HEK293T (cell line): ENCODE results near the gene M1AP.

Experiments
- CTCF ChIA-PET: fragments of 350-600 bp; formaldehyde crosslinking; extraction: SDS; loops from one replicate; lab custom pipeline; 2021; ENCODE audit warnings: antibody characterized with exemption, inconsistent platforms; lab: Yijun Ruan, JAX
- POLR2A ChIA-PET: fragments of 350-600 bp; formaldehyde crosslinking; extraction: SDS; loops from one replicate; lab custom pipeline; 2020; ENCODE audit warnings: antibody characterized with exemption, inconsistent platforms; lab: Yijun Ruan, JAX
- DNase-seq: peaks from one replicate; pipeline ENCODE4 v3.0.0; 2012; ENCODE audit warnings: mixed read lengths; ENCODE audit errors: extremely low spot score
- ARNT ChIP-seq: fragments of 450-650 bp; IDR thresholded peaks from 2 replicates; pipeline ENCODE4 v1.6.1; 2017; ENCODE audit warnings: mild to moderate bottlenecking
- BHLHE40 ChIP-seq: fragments of 450-650 bp; IDR thresholded peaks from 2 replicates; pipeline ENCODE4 v1.6.1; 2016; ENCODE audit warnings: mild to moderate bottlenecking, moderate library complexity, borderline replicate concordance
- CTBP1 ChIP-seq: fragments of 450-650 bp; IDR thresholded peaks from 2 replicates; pipeline ENCODE4 v1.6.1; 2016; ENCODE audit warnings: borderline replicate concordance
- ELF4 ChIP-seq: fragments of 450-650 bp; IDR thresholded peaks from 2 replicates; pipeline ENCODE4 v1.6.1; 2017; ENCODE audit warnings: antibody characterized with exemption
- FOXA1 ChIP-seq: fragments of 450-650 bp; IDR thresholded peaks from 2 replicates; pipeline ENCODE4 v1.6.1; 2016; ENCODE audit warnings: mild to moderate bottlenecking
- FOXK2 ChIP-seq: fragments of 450-650 bp; IDR thresholded peaks from 2 replicates; pipeline ENCODE4 v1.6.1; 2016; ENCODE audit warnings: mild to moderate bottlenecking
- FOXM1 ChIP-seq: fragments of 450-650 bp; IDR thresholded peaks from 2 replicates; pipeline ENCODE4 v1.6.1; 2017; ENCODE audit warnings: mild to moderate bottlenecking, borderline replicate concordance
- HDGF ChIP-seq: fragments of 450-650 bp; IDR thresholded peaks from 2 replicates; pipeline ENCODE4 v1.6.1; 2017; ENCODE audit warnings: antibody characterized with exemption, borderline replicate concordance
- L3MBTL2 ChIP-seq: fragments of 450-650 bp; conservative IDR thresholded peaks from 2 replicates; pipeline ENCODE4 v1.6.1; 2016; ENCODE audit warnings: mild to moderate bottlenecking
- LEF1 ChIP-seq: fragments of 450-650 bp; IDR thresholded peaks from 2 replicates; pipeline ENCODE4 v1.6.1; 2017; ENCODE audit warnings: mild to moderate bottlenecking, borderline replicate concordance
- NFRKB ChIP-seq: fragments of 450-650 bp; IDR thresholded peaks from 2 replicates; pipeline ENCODE4 v1.6.1; 2016; ENCODE audit warnings: mild to moderate bottlenecking, moderate library complexity
- SP1 ChIP-seq: fragments of 450-650 bp; IDR thresholded peaks from 2 replicates; pipeline ENCODE4 v1.6.1; 2017
- SUZ12 ChIP-seq: fragments of 450-650 bp; IDR thresholded peaks from 2 replicates; pipeline ENCODE4 v1.6.1; 2016; ENCODE audit warnings: mild to moderate bottlenecking
- TARDBP ChIP-seq: fragments of 450-650 bp; IDR thresholded peaks from 2 replicates; pipeline ENCODE4 v1.6.1; 2016
- ZNF384 ChIP-seq: fragments of 450-650 bp; IDR thresholded peaks from 2 replicates; pipeline ENCODE4 v1.6.1; 2016
- TF ChIP-seq, protein P1 (sequence below): fragments of 450-650 bp; IDR thresholded peaks from 2 replicates; pipeline ENCODE4 v1.6.1; 2016

M1AP gene

DNA sequence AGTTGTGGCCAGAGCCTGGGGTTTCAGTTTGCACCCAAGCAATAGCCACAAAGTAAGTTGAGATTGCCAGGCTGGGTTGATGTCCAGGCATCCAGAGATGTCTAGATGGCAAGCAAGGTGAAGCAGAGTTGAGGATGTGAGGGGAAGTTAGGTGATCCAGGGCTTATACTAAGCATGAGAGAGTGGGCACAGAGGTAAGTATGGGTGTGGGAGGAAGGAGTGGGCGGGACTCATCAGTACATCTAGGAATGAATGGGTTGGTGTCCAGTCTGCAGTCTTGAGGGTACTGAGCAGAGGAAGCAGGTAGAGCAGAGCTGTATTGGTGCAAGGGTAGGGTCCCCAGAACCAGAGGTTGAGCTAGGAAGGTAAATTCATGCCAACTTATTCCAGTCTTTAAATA is 7.4 kb upstream of the M1AP start:
- TF ChIP-seq FOXA1 (no peak), ZNF384 (no peak), ELF4 (no peak)
- DNase-seq = no peak
- CTCF ChIA-PET = no interaction called here
- POLR2A ChIA-PET = no interaction called here

DNA sequence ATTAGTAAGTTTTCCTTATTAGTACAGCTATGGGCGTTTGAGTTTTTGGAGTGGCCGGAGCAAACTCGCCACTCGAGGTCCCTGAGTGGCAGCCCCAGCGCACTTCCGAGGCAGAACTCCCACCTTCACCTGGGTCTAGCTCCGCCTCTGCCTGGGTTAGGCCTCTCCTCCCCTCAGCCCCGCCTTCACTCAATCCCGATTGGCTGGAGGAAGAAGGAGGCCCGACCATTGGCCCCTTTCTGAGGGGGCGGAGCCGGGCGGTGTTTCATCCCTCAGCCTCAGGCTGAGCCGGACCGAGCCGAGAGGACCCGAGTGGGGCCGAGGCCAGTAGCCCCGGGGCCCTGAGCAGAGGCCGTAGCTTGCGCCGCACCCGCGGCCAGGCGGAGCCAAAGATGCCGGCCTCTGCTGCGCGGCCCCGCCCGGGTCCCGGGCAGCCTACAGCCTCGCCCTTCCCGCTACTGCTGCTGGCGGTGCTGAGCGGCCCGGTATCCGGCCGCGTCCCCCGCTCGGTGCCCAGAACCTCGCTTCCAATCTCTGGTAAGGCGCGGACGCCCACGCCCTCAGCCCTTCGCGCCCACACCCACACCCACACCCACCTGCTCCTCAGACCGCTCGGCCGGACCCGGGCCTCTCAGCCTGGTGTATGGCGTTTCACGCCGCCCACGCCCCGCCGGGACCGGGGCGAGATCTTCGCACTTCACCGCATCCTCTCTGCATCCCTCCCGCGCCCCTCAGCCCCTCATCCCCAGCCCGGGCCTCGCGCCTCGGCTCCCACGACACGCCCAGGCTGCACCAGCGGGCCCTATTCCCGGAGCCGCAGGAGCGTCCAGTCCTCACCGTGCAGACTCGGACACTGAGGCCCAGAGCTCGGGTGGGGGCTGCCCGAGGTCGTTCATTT is 6.1 kb upstream of the M1AP start, which contains the start of gene SEMA4F:
SEMA4F (plus strand) TSS at position 263 of the 898 bp plus-strand sequence; CDS start at position 393, 130 bp downstream.
- DNase-seq = peak; percentile 99
- ChIA-PET POLR2A (interaction anchor here (0.6 to 1.1 kb wide), 7 partner anchors 8 to 182 kb away, joined by 3 to 7 read pairs (median 3); partner anchors contain the start of gene MRPL53), CTCF (no interaction called here)
- TF ChIP-seq L3MBTL2 = peak; percentile 88
- TF ChIP-seq, protein P1, sequence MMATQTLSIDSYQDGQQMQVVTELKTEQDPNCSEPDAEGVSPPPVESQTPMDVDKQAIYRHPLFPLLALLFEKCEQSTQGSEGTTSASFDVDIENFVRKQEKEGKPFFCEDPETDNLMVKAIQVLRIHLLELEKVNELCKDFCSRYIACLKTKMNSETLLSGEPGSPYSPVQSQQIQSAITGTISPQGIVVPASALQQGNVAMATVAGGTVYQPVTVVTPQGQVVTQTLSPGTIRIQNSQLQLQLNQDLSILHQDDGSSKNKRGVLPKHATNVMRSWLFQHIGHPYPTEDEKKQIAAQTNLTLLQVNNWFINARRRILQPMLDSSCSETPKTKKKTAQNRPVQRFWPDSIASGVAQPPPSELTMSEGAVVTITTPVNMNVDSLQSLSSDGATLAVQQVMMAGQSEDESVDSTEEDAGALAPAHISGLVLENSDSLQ = peak; percentile 93
- no peak for TF ChIP-seq TARDBP

- CTCF ChIA-PET = no interaction called here
- POLR2A ChIA-PET = interaction anchor here (0.8 to 1.1 kb wide), 6 partner anchors 8 to 181 kb away, joined by 3 to 7 read pairs (median 3); partner anchors contain the start of gene MRPL53
- TF ChIP-seq L3MBTL2 = peak; percentile 68
- no peak for TF ChIP-seq ZNF384
- no peak for DNase-seq
Observed at GRCh38 chr2:74653589-74653984, 5.5 kb upstream of the M1AP start.

DNA sequence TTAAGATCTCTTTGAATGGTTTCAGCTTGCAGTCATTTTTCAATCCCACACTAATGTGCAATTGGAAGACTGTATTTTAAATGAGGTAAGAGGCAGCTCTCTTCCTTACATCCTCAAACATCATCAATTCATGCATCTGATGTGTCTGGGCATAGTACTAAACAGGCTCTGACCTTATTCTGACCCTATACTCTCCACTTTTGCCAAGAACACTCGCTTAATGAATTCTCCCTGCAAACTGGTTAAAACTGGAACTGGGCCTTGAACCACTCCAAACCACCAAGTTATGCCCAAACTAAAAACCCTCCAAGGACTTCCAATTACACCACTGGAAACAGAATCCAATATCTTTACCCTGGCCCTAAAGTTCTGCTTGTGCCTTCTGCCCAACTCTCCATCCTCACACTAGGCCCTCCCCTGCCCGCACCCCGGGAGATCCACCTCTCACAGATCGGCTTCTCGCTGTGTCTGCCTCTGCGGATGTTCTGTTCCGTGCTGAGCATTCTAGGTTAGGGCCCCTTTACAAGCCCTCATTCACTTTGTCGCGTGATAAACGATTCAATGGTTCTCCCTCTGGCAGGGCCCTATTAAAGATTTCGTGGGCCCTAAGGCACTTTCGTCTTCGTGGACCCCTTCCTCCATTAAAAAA is 1.2 kb downstream of the M1AP start:
- DNase-seq = no peak
- TF ChIP-seq FOXK2 (no peak), HDGF (no peak), BHLHE40 (no peak), CTBP1 (no peak), L3MBTL2 (no peak)
- ChIA-PET CTCF (no interaction called here), POLR2A (no interaction called here)

DNA sequence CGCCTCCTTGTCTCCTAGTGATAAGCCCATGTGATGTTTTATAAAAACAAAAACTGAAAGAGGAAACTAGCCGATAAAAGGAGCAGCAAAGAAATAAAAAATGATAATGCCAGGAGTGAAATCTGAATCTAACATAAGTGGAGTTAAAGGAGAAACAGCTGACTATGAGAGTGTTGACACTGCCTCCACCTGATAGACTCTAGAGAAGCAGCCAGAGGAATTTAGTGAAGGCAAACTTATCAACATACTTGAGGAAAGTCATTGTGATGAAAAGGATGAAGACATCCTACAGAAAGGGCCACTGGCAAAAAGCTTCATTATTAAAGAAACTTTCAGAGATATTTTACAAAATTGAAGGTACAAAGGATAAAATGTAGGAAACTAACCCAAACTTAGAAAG is 1.9 kb downstream of the M1AP start:
- DNase-seq = no peak
- CTCF ChIA-PET = no interaction called here
- POLR2A ChIA-PET = interaction anchor here (1.4 kb wide), 1 partner anchor 8 kb away, joined by 7 read pairs; the partner anchor contains the start of gene SEMA4F
- TF ChIP-seq ELF4 = no peak
- TF ChIP-seq SUZ12 = no peak
- no peak for TF ChIP-seq FOXM1
- no peak for TF ChIP-seq TARDBP
- no peak for TF ChIP-seq NFRKB
- no peak for TF ChIP-seq SP1
- TF ChIP-seq, protein P1 = no peak
- no peak for TF ChIP-seq FOXK2
- no peak for TF ChIP-seq HDGF
- TF ChIP-seq FOXA1 = no peak
- TF ChIP-seq LEF1 = no peak
- no peak for TF ChIP-seq ZNF384
- TF ChIP-seq CTBP1 = no peak
- no peak for TF ChIP-seq BHLHE40
- TF ChIP-seq L3MBTL2 = no peak
- TF ChIP-seq ARNT = no peak

GRCh38 chr2:74645344-74645743 is 2.8 kb downstream of the M1AP start:
- CTCF ChIA-PET = no interaction called here
- TF ChIP-seq ARNT (no peak), ELF4 (no peak), HDGF (no peak), TARDBP (no peak), ZNF384 (no peak), FOXK2 (no peak), LEF1 (no peak), FOXA1 (no peak), FOXM1 (no peak), NFRKB (no peak), CTBP1 (no peak), SP1 (no peak), L3MBTL2 (no peak), BHLHE40 (no peak)
- TF ChIP-seq, protein P1 = no peak
- POLR2A ChIA-PET = interaction anchor here (1.4 kb wide), 1 partner anchor 9 kb away, joined by 7 read pairs; the partner anchor contains the start of gene SEMA4F
- no peak for DNase-seq
